Colonic mucosa (tissue), 4 donors: ENCODE results near the gene STRAP. TPM values are rescaled to one million over a fixed set of nuclear protein-coding genes. Genes with fewer than 3 reads are reported as not detected.
A peak's percentile ranks its signal among the peaks of the same experiment; 100 is the strongest.

Experiments
- DNase-seq: peaks from one replicate; pipeline ENCODE4 v3.0.0-alpha.2; 2020
- H3K27ac ChIP-seq: fragments of 200-600 bp; one replicate; pipeline ENCODE4 v1.8.0; 2021
- H3K27me3 ChIP-seq: fragments of 200-600 bp; one replicate; pipeline ENCODE4 v1.8.0; 2021
- H3K36me3 ChIP-seq: fragments of 200-600 bp; one replicate; pipeline ENCODE4 v1.8.0; 2021
- H3K4me1 ChIP-seq: fragments of 200-600 bp; one replicate; pipeline ENCODE4 v1.8.0; 2021; ENCODE audit warnings: mild to moderate bottlenecking
- H3K4me3 ChIP-seq: fragments of 200-600 bp; one replicate; pipeline ENCODE4 v1.8.0; 2021
- H3K9ac ChIP-seq, 2 donors: one replicate each; pipeline ENCODE4 v1.7.0; 2013; ENCODE audit warnings: control low read depth in 2 of 2, low read depth in 2 of 2, low read length in 2 of 2
- H3K9me3 ChIP-seq: fragments of 200-600 bp; one replicate; pipeline ENCODE4 v1.8.0; 2021
- intact Hi-C: fragments of 100-400 bp; cut with DNase I; formaldehyde crosslinking; loops from one replicate; pipeline ENCODE4 v1.14.1; 2022
- total RNA-seq, 2 donors: library from RNA; stranded (reverse); fragmentation: NEBNext Ultra II Directional in 1 of 2; extraction: Animal tissue kit (Norgen Biotek cat#: 25700) in 1 of 2; gene quantifications; one replicate each; pipeline ENCODE4 v1.2.1, GENCODE V29; 2021
- TF ChIP-seq, protein P1 (sequence below): fragments of 200-600 bp; IDR thresholded peaks from one replicate; pipeline ENCODE4 v1.8.0; 2022; ENCODE audit warnings: antibody characterized with exemption, mild to moderate bottlenecking
- donor health status: healthy.
- donor health status: DM: no; HTN: no; CAD: no.
- donor health status: DM: no; HTN: no; CAD: no.

The STRAP gene
- total RNA-seq, 2 donors from 2014 or later: 85.3 to 108 TPM

DNA sequence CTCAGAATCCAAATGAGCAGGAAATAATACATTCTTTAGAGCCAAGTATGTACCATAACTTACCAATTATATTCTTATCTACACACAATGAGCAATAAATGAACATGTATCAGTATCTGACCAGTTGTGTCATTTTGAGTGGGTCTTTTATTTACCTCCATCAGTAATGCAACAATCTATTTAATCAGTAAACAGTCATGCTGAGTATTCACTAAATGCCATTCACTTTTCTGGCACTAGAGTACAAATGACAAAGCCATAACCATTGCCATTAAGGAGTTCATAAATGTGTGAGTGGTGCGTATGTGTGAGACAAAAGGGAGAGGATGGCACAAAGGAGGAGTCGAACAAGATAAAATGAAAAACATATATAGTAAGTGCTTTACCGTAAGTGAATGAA is 1.5 kb upstream of the STRAP start:
- no peaks in the 10 kb centered on the region for H3K27me3 ChIP-seq
- no peak overlapping the region for H3K9ac ChIP-seq
- no peak overlapping the region for H3K27ac ChIP-seq
- H3K4me3 ChIP-seq: no peak overlapping the region
- no peaks in the 10 kb centered on the region for H3K9me3 ChIP-seq
- intact Hi-C loops: no loop called here
- H3K4me1 ChIP-seq: peaks cover 7% of the 10 kb centered on the region
- no peaks in the 10 kb centered on the region for H3K36me3 ChIP-seq
- TF ChIP-seq, protein P1, sequence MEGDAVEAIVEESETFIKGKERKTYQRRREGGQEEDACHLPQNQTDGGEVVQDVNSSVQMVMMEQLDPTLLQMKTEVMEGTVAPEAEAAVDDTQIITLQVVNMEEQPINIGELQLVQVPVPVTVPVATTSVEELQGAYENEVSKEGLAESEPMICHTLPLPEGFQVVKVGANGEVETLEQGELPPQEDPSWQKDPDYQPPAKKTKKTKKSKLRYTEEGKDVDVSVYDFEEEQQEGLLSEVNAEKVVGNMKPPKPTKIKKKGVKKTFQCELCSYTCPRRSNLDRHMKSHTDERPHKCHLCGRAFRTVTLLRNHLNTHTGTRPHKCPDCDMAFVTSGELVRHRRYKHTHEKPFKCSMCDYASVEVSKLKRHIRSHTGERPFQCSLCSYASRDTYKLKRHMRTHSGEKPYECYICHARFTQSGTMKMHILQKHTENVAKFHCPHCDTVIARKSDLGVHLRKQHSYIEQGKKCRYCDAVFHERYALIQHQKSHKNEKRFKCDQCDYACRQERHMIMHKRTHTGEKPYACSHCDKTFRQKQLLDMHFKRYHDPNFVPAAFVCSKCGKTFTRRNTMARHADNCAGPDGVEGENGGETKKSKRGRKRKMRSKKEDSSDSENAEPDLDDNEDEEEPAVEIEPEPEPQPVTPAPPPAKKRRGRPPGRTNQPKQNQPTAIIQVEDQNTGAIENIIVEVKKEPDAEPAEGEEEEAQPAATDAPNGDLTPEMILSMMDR: no peak
- DNase-seq: no peak

DNA sequence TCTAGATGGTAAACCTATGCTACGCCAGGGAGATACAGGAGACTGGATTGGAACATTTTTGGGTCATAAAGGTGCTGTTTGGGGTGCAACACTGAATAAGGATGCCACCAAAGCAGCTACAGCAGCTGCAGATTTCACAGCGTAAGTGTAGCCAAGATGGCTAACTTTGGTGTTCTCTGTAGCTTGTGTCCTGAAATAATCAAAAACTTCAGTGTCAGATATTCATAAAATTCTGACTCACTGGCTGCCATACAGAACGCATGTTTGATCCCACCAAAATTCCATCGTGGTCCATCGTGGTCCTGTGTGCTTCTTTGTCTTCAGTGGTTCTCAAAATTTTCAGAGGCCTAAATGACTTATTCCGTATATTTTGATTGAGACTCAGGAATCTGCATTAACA is 1.3 kb downstream of the STRAP start:
- Histone ChIP-seq H3K4me3 (peak overlapping the region; percentile 55), H3K27ac (no peak overlapping the region), H3K27me3 (no peaks in the 10 kb centered on the region), H3K9me3 (no peaks in the 10 kb centered on the region), H3K36me3 (no peaks in the 10 kb centered on the region), H3K9ac (peak overlapping the region in 1 of 2 donors; percentile 98), H3K4me1 (peaks cover 7% of the 10 kb centered on the region)
- no peak for DNase-seq
- intact Hi-C loops: no loop called here
- TF ChIP-seq, protein P1: no peak

DNA sequence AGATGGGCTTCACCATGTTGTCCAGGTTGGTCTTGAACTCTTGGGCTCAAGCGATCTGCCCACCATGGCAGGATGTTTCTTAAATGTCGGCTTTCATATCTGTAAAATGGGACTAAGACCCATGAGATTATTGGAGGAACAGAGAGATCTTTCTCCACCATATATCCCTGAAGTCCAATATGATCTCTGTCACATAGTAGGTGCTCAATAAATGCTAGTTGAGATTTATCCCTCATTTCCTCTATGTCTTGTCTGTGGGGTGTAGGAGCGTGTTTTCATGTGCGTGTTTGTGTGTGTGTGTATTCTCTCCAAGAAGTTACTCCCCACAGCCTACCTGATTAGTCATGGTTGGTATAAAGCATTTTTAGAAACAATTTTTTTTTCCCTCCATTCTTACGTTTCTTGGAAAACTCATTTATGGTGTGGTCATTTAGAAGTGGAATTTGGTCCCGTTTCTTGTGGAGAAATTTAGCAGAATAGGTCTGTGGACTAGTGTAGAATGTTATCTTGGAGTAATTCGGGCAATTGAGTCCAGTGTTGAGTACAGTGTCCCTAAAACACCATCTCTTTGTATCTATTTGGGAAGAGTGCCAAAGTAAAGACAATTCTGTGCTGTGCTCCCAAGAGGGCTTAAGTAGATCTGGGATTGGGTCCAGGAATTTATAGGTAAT is 4.3 kb downstream of the STRAP start:
- no peak overlapping the region for H3K9ac ChIP-seq
- H3K4me3 ChIP-seq: no peak overlapping the region
- no peaks in the 10 kb centered on the region for H3K27me3 ChIP-seq
- intact Hi-C loops: no loop called here
- no peak overlapping the region for H3K27ac ChIP-seq
- TF ChIP-seq, protein P1: no peak
- DNase-seq: no peak
- no peaks in the 10 kb centered on the region for H3K9me3 ChIP-seq
- H3K4me1 ChIP-seq: peaks cover under 1% of the 10 kb centered on the region
- no peaks in the 10 kb centered on the region for H3K36me3 ChIP-seq

DNA sequence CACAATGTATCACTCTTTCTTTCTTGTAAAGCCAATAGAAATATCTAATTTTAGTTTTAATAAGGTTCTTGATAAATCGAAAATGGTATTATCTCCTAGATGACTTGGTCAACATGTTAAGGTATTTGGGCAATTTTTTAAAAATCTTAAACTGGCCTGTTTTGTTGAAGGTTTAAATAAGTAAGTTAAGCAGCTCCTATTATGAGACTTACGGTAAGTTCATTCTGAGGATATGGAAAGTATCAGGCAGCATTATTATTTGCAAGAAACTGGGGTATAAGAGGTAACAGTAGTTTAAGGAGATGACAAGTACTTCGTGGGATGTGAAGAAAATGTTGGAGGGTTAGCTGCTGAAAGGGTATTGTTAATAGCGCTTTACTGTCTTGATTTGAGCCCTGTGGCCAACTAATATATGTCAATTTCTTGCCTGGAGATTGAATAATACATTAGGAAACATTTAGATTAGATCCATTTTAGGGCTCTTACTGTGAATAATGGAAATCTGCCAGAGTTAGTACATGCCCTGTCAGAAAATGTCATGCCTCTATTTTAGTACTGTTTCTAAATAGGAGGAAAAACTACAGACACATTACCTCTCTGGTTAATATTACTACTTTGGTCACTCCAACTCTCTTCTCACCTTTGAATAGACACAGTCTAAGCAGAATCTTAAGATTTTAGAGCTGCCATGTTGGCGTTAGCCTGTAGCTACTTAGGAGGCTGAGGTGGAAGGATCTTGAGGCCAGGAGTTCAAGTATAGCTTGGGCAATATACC is 5.0 kb downstream of the STRAP start:
- Histone ChIP-seq H3K27ac (no peak overlapping the region), H3K27me3 (no peaks in the 10 kb centered on the region), H3K9me3 (no peaks in the 10 kb centered on the region), H3K4me3 (no peak overlapping the region), H3K36me3 (no peaks in the 10 kb centered on the region), H3K4me1 (no peaks in the 10 kb centered on the region), H3K9ac (no peak overlapping the region)
- intact Hi-C loops: no loop called here
- DNase-seq: no peak
- TF ChIP-seq, protein P1: no peak

DNA sequence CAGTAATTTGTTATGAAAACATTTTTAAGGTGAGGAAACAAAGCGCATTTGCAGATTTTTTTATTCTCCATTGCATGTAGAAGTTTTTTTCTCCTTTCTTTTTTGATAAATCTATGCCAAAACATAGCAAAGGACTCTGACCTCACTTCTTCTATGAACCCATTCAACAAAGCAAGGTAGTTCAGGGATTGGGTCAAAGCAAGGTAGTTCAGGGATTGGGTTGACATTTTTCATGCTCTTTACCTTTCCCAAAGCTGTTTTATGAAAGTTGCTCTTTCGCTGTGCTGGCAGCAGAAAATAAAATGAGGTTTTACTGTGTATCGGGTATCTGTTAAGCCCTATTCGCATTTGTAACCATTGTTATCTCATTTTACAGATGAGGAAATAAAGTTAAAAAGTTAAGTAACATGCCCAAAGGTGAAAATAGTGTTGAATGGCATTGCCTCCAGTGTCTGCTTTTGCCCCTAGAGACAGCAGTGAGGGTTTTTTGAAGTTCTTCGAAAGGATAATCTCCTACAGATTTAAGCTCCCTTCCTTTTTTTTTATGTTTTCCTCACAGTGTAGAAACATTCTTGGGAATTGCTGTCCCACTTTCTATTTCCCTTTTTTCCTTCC is 10.6 kb downstream of the STRAP start:
- Histone ChIP-seq H3K9me3 (no peaks in the 10 kb centered on the region), H3K4me3 (no peak overlapping the region), H3K27ac (no peak overlapping the region), H3K36me3 (peaks cover 5% of the 10 kb centered on the region), H3K9ac (no peak overlapping the region), H3K27me3 (no peaks in the 10 kb centered on the region), H3K4me1 (no peaks in the 10 kb centered on the region)
- TF ChIP-seq, protein P1: no peak
- intact Hi-C loops: no loop called here
- DNase-seq: no peak
